Lung (tissue), 12 donors: ENCODE results near the gene TEX101. TPM values are rescaled to one million over a fixed set of nuclear protein-coding genes. Genes with fewer than 3 reads are reported as not detected.

Experiments used
- ATAC-seq: fragments of 200-7000 bp; cut with Tn5 transposase; one replicate; pipeline ENCODE4 v1.9.1; 2020; ENCODE audit warnings: moderate number of reproducible peaks; ENCODE audit not compliant: insufficient read depth, low FRiP score
- DNase-seq, 3 donors: peaks; one replicate each; pipeline ENCODE4 v3.0.0-alpha.2; 2013 to 2017
- H3K27ac ChIP-seq, 2 donors: one replicate each; pipeline ENCODE4 v1.5.1; 2013; ENCODE audit warnings: mild to moderate bottlenecking in 2 of 2, moderate library complexity in 2 of 2, control low read depth in 1 of 2, inconsistent platforms in 1 of 2, low read depth in 1 of 2, low read length in 1 of 2
- H3K27me3 ChIP-seq, 3 donors: one replicate each; pipeline ENCODE4 v1.5.1; 2013; ENCODE audit warnings: low read length in 2 of 3; ENCODE audit not compliant: control insufficient read depth in 3 of 3, insufficient read depth in 3 of 3
- H3K36me3 ChIP-seq, 4 donors: one replicate each; pipeline ENCODE4 v1.5.1; 2013; ENCODE audit warnings: low read length in 4 of 4, mild to moderate bottlenecking in 1 of 4, moderate library complexity in 1 of 4; ENCODE audit not compliant: control insufficient read depth in 4 of 4, insufficient read depth in 4 of 4
- H3K4me1 ChIP-seq, 5 donors: one replicate each; pipeline ENCODE4 v1.5.1; 2013; ENCODE audit warnings: low read length in 5 of 5, mild to moderate bottlenecking in 2 of 5, moderate library complexity in 1 of 5; ENCODE audit not compliant: control insufficient read depth in 5 of 5, insufficient read depth in 5 of 5
- H3K4me3 ChIP-seq: one replicate; pipeline ENCODE4 v1.5.1; 2013; ENCODE audit warnings: mild to moderate bottlenecking, control low read depth, moderate library complexity
- H3K9ac ChIP-seq, 2 donors: one replicate each; pipeline ENCODE4 v1.5.1; 2013; ENCODE audit warnings: low read length in 2 of 2, control low read depth in 1 of 2; ENCODE audit not compliant: insufficient read depth in 1 of 2
- H3K9me3 ChIP-seq, 4 donors: one replicate each; pipeline ENCODE4 v1.5.1; 2013; ENCODE audit warnings: low read length in 3 of 4, mild to moderate bottlenecking in 1 of 4, moderate library complexity in 1 of 4; ENCODE audit not compliant: control insufficient read depth in 4 of 4, insufficient read depth in 3 of 4
- CTCF ChIP-seq: IDR thresholded peaks from 2 replicates; pipeline ENCODE4 v1.5.1; 2012; ENCODE audit warnings: mild to moderate bottlenecking; ENCODE audit errors: control extremely low read depth, extremely low read depth
- WGBS, 2 donors: extraction: QIAGEN DNeasy Blood & Tissue Kit; methylation state at CpG; one replicate each; pipeline ENCODE4 v1.1.7; 2013; 5-methylcytosine and 5-hydroxymethylcytosine counted together
- polyA plus RNA-seq, 2 donors: library from polyadenylated mRNA; stranded (reverse); fragments of 200-250 nt; gene quantifications; one replicate each; pipeline ENCODE4 v1.2.1, GENCODE V29; 2013
- total RNA-seq, 2 donors: library from RNA; depleted of rRNA in 1 of 2; stranded (reverse); fragments of >200 nt in 1 of 2; gene quantifications; one replicate each; pipeline ENCODE4 v1.2.1, GENCODE V29; 2014 to 2021
- donor health status: control.
- donor health status: control.
- donor health status: Bipolar disorder and iron deficiency.
- donor health status: healthy.
- donor health status: DM: yes; HTN: yes; CAD: no.

The TEX101 gene
- total and polyA plus RNA-seq, 4 donors = not detected

GRCh38 chr19:43409415-43409814 lies 5.3 kb upstream of the TEX101 start:
- no peak for ATAC-seq
- H3K27ac ChIP-seq = no peak overlapping the region
- no peaks in the 10 kb centered on the region for H3K4me1 ChIP-seq
- H3K36me3 ChIP-seq = no peaks in the 10 kb centered on the region
- no peak for DNase-seq
- no peaks in the 10 kb centered on the region for H3K27me3 ChIP-seq
- WGBS, 2 donors = 59 to 80% methylated on average over 1 of the region's 1 CpG
- H3K9me3 ChIP-seq = peaks cover 0 to 9% (median 0%) of the 10 kb centered on the region in 4 donors
- no peak overlapping the region for H3K4me3 ChIP-seq
- H3K9ac ChIP-seq = no peak overlapping the region
- TF ChIP-seq CTCF = no peak

- H3K9ac ChIP-seq = no peak overlapping the region
- H3K9me3 ChIP-seq = peaks cover 0 to 8% (median 0%) of the 10 kb centered on the region in 4 donors
- DNase-seq = no peak
- WGBS, 2 donors = 83 to 93% methylated on average over 6 of the region's 6 CpGs
- no peaks in the 10 kb centered on the region for H3K4me1 ChIP-seq
- H3K4me3 ChIP-seq = no peak overlapping the region
- no peak overlapping the region for H3K27ac ChIP-seq
- ATAC-seq = no peak
- no peak for TF ChIP-seq CTCF
- no peaks in the 10 kb centered on the region for H3K36me3 ChIP-seq
- no peaks in the 10 kb centered on the region for H3K27me3 ChIP-seq
Measured at GRCh38 chr19:43412441-43412840, 2.2 kb upstream of the TEX101 start.

- no peak overlapping the region for H3K9ac ChIP-seq
- H3K4me3 ChIP-seq = no peak overlapping the region
- 48 to 73% methylated on average over 4 of the region's 4 CpGs for WGBS, 2 donors
- no peaks in the 10 kb centered on the region for H3K36me3 ChIP-seq
- no peak overlapping the region for H3K27ac ChIP-seq
- peaks cover 0 to 7% (median 0%) of the 10 kb centered on the region in 4 donors for H3K9me3 ChIP-seq
- no peak for ATAC-seq
- no peaks in the 10 kb centered on the region for H3K27me3 ChIP-seq
- no peak for DNase-seq
- H3K4me1 ChIP-seq = peaks cover 0 to 4% (median 0%) of the 10 kb centered on the region in 5 donors
- TF ChIP-seq CTCF = no peak
Measured at GRCh38 chr19:43416951-43417623, 2.4 kb downstream of the TEX101 start.

- Histone ChIP-seq H3K4me1 (peaks cover 0 to 4% (median 0%) of the 10 kb centered on the region in 5 donors), H3K27me3 (no peaks in the 10 kb centered on the region), H3K4me3 (no peak overlapping the region), H3K9me3 (peaks cover 0 to 2% (median 0%) of the 10 kb centered on the region in 4 donors), H3K9ac (no peak overlapping the region), H3K27ac (no peak overlapping the region), H3K36me3 (no peaks in the 10 kb centered on the region)
- WGBS, 2 donors = 81 to 92% methylated on average over 6 of the region's 6 CpGs
- ATAC-seq = no peak
- no peak for DNase-seq
- TF ChIP-seq CTCF = no peak
Measured at GRCh38 chr19:43420954-43421353, 6.3 kb downstream of the TEX101 start.
